Activated T-helper 17 cell treated with anti-CD3 and anti-CD28 coated beads, Interleukin-2, amount 50 U/mL, for 72 hours (primary cell): ENCODE results near the gene RHO. TPM values are rescaled to one million over a fixed set of nuclear protein-coding genes. Genes with fewer than 3 reads are reported as not detected.
"Not testable (repeated sequence)": the region's sequence is repeated elsewhere in the genome, so short reads cannot be mapped to it uniquely, and the experiment has no call there.

Source experiments
- ATAC-seq: fragments of 150-1000 bp; cut with Tn5 transposase; replicated peaks from 2 replicates; pipeline ENCODE4 v1.10.0; 2021; ENCODE audit warnings: mild to moderate bottlenecking, moderate library complexity
- H3K27ac Mint-ChIP-seq: one replicate; pipeline ENCODE4 v1.8.0; 2022; ENCODE audit warnings: mixed read lengths
- H3K27me3 Mint-ChIP-seq: one replicate; pipeline ENCODE4 v1.8.0; 2022; ENCODE audit warnings: mixed read lengths
- H3K36me3 Mint-ChIP-seq: one replicate; pipeline ENCODE4 v1.8.0; 2022; ENCODE audit warnings: low read depth, mild to moderate bottlenecking, mixed read lengths
- H3K4me1 Mint-ChIP-seq: one replicate; pipeline ENCODE4 v1.8.0; 2022; ENCODE audit warnings: mixed read lengths
- H3K4me3 Mint-ChIP-seq: one replicate; pipeline ENCODE4 v1.8.0; 2022; ENCODE audit warnings: mild to moderate bottlenecking, mixed read lengths
- H3K9me3 Mint-ChIP-seq: one replicate; pipeline ENCODE4 v1.8.0; 2022; ENCODE audit warnings: mixed read lengths
- total RNA-seq, 2 donors: library from RNA; stranded (reverse); gene quantifications; one replicate each; pipeline ENCODE4 v1.2.3, GENCODE V29; 2022

RHO gene
- total RNA-seq, 2 donors from 2014 or later: not detected

DNA sequence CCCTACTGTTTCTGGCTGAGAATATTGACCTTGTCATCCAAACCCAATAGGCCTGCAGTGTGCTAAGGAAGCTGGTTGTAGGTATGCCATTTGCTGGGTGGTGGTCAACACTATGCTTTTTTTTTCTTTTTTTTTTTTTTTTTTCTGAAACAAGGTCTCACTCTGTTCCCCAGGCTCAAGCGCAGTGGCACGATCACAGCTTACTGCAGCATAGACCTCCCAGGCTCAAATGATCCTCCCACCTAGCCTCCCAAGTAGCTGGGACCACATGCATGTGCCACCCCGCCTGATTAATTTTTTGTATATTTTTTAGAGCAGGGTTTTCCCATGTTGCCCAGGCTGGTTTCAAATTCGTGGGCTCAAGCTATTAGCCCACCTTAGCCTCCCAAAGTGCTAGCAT lies 35.7 kb upstream of the RHO start:
- Mint-ChIP-seq H3K27me3 (no peaks in the 10 kb centered on the region), H3K27ac (no peak overlapping the region), H3K36me3 (peaks cover 22% of the 10 kb centered on the region), H3K4me1 (no peaks in the 10 kb centered on the region), H3K4me3 (no peak overlapping the region), H3K9me3 (no peaks in the 10 kb centered on the region)
- ATAC-seq: no peak

DNA sequence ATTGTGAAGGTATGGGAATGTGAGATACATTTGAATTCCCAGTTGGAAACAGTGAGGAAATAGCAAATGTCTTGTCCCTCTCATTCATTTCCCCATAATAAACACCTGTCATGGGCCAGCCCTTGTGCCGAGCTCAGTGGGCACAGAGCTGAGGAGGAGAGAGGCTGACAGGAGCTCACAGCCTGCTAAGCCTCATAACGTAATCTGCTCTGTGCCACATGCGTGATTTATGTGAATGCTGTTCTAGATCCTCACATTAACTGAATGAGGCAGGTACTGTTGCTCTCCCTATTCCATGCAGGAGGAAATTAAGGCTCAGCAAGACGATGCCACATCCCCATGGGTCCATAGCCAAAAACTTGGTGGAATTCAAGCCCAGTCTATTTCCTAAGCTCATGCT lies 35.2 kb upstream of the RHO start:
- peaks cover 22% of the 10 kb centered on the region for H3K36me3 Mint-ChIP-seq
- H3K4me3 Mint-ChIP-seq: no peak overlapping the region
- H3K4me1 Mint-ChIP-seq: no peaks in the 10 kb centered on the region
- no peaks in the 10 kb centered on the region for H3K27me3 Mint-ChIP-seq
- ATAC-seq: no peak
- H3K27ac Mint-ChIP-seq: no peak overlapping the region
- H3K9me3 Mint-ChIP-seq: no peaks in the 10 kb centered on the region

DNA sequence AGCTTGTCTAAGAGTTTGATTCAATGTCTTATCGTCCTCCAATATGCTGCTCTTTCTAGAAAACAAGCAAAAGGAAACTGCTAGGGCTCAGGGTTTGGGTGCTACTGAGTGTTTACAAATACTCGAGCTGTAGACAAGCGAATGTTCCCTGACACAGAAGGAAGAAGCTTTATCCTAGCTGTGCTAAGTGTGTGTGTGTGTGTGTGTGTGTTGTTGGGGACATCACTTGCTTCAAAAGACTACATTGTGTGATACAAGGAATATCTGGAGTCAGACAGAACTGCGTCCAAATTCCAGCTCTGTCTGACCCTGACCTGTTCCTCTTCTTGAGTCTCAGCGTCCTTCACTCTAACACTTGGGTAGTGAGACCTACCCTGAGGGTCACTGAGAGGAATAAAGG lies 33.9 kb upstream of the RHO start:
- not testable (repeated sequence) for H3K27me3 Mint-ChIP-seq, H3K4me3 Mint-ChIP-seq, ATAC-seq, H3K4me1 Mint-ChIP-seq, H3K9me3 Mint-ChIP-seq
- H3K36me3 Mint-ChIP-seq: peaks cover 22% of the 10 kb centered on the region
- H3K27ac Mint-ChIP-seq: peak overlapping the region; percentile 8

DNA sequence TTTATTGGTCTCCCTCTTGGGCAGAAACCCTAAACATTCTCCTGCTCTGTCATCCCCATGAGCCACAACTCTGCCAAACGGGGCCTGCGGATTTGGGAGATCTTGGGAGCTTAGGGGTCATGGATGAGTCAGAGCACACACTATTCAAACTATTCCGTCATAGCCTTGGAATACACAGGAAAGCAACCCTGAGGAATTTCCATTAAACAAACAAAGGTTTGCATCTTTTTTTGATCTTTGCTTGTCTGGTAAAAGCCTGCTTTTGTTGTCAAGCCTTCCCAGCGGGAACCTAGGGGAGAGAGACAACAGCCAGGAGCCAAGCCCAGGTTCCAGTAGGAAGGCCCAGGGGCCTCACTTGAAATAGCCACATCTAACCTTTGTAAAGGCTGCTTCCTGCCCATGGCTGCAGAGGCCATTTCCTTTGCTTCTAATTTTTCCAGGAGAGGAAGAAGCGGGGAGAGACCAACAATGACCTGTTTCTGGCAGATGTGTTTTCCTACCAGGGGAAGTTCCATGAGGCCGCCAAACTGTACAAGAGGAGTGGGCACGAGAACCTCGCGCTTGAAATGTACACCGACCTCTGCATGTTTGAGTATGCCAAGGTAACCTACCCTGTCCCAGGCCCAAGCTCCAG lies 33.3 kb upstream of the RHO start:
- H3K36me3 Mint-ChIP-seq: peaks cover 22% of the 10 kb centered on the region
- H3K27ac Mint-ChIP-seq, H3K9me3 Mint-ChIP-seq, ATAC-seq, H3K27me3 Mint-ChIP-seq, H3K4me1 Mint-ChIP-seq, H3K4me3 Mint-ChIP-seq: not testable (repeated sequence)

DNA sequence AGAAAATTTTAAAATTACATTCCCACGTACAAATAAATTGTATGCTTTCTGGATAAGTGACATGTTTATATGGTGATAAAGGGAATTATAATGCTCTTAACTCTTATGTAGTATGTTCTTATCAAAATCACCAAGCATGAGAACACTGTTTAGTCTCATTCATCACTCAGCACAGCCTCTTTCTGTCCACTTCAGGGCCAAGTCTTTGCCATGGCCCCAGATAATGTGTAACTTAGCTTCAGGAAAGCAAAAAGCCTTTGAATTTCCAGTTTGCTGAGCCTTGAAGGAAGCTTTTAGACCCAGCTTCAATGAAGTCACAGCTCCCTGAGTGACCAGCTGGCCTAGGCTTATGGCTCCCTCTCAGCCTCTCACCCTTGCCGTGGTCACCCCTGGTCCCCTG lies 30.6 kb upstream of the RHO start:
- H3K27me3 Mint-ChIP-seq, H3K4me1 Mint-ChIP-seq, ATAC-seq, H3K27ac Mint-ChIP-seq, H3K9me3 Mint-ChIP-seq, H3K4me3 Mint-ChIP-seq: not testable (repeated sequence)
- H3K36me3 Mint-ChIP-seq: peaks cover 21% of the 10 kb centered on the region

DNA sequence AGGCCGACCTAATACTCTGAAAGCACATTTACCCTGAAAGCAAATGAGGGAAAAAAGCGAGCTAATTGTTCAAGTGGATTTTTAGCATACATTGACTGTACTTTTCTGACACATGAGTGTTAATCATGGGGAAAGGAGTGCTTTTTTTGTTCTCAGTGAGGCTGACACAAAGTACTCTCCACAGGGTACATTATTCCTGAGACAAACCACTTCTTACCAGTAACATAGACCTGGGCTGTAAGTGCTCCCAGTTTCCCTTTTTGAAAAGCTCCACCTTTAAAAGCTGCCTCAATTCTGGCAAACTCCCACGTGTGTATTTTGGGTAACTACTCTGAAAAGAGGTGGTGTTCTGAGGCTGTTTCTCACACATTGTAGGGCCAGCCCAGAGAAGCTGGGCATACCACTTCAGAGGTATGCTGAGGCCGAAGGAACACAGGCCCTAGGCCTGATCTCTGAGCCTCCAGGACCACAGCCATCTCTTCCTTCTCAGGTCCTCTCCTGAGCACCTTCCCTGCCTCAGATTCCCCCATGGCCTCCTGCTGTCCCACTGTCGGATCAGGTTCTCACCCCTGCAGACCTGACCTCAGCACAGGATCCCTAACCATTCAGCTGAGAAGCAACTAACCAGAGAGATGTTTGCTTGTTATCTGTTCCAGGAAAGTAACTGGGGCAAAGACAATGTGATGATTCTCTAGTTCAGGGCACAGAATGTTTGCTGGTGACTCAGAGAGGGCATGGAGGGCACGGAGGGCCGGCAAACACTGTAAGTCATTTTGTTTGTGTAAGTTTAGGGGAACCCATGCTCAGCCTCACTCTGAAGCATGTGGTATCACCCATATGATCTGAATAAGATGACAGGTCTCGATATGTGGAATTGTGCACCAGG lies 29.6 kb upstream of the RHO start:
- H3K9me3 Mint-ChIP-seq, H3K27me3 Mint-ChIP-seq, H3K27ac Mint-ChIP-seq, H3K4me3 Mint-ChIP-seq, ATAC-seq, H3K4me1 Mint-ChIP-seq: not testable (repeated sequence)
- H3K36me3 Mint-ChIP-seq: peaks cover 11% of the 10 kb centered on the region

DNA sequence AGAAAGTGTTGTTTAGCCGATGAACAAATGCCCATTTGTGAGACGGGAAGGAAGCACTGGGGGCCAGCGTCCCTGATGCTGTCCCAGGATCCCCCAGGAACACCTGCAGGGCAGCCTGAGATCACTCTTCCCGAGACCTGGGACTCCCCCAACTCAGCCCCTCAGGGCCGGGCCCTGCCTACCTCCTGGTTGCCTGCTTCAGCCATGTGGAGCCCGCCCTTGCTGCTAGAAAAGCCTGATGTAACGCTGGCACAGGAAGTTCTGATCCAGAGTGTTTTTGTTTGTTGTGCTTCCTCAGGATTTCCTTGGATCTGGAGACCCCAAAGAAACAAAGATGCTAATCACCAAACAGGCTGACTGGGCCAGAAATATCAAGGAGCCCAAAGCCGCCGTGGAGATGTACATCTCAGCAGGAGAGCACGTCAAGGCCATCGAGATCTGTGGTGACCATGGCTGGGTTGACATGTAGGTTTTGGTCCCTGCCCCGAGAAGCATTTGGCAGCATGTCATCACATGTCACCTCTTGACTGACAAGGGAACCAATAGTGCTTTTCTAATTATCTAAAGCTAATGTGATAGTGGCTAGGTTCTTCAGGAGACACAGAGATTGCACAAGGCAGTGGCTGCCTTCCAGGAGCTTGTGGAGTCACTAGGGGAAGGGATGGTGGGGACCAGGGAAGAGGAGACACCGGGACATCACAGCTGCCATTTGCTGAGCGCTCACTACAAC lies 28.7 kb upstream of the RHO start:
- ATAC-seq, H3K27me3 Mint-ChIP-seq, H3K27ac Mint-ChIP-seq, H3K36me3 Mint-ChIP-seq, H3K4me3 Mint-ChIP-seq, H3K4me1 Mint-ChIP-seq, H3K9me3 Mint-ChIP-seq: not testable (repeated sequence)

DNA sequence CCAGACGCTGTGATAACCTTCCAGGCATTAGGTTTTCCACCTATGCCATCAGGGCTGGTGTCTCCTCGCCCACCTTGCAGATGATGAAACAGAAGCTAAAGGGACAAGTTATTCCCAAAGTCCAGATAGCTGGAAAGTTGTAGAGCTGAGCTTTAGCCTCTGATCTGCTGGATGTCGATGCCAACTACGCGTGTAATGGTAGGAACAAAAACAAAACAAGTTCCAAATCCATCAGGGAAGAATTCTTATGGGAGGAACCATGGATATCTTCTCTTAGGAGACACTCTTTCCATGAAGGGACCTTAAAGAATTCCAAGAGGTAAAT lies 28.1 kb upstream of the RHO start:
- H3K9me3 Mint-ChIP-seq: no peaks in the 10 kb centered on the region
- ATAC-seq: no peak
- H3K27ac Mint-ChIP-seq: no peak overlapping the region
- no peak overlapping the region for H3K4me3 Mint-ChIP-seq
- H3K4me1 Mint-ChIP-seq: no peaks in the 10 kb centered on the region
- peaks cover 6% of the 10 kb centered on the region for H3K36me3 Mint-ChIP-seq
- no peaks in the 10 kb centered on the region for H3K27me3 Mint-ChIP-seq

DNA sequence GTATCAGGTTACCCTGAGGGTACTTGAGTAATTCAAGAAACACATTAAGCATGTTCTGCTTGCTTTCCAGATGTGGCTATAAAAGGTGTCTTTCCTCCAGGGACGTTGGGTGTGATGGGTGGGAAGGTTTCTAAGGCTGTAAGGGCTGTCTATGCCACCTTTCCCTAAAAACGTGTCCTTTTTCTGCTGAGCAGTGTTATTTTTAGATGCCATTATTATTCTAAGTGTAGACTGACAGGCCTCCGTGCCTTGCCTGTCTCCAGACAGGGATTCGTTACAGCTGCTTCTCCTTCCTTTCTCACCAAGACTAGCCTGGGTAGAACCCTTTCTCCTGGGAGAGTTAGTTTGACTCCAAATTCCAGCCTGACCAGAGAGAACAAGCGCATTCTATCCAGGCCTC lies 26.8 kb upstream of the RHO start:
- Mint-ChIP-seq H3K27ac (no peak overlapping the region), H3K9me3 (no peaks in the 10 kb centered on the region), H3K36me3 (peaks cover 3% of the 10 kb centered on the region), H3K4me1 (no peaks in the 10 kb centered on the region), H3K27me3 (no peaks in the 10 kb centered on the region), H3K4me3 (no peak overlapping the region)
- ATAC-seq: no peak

DNA sequence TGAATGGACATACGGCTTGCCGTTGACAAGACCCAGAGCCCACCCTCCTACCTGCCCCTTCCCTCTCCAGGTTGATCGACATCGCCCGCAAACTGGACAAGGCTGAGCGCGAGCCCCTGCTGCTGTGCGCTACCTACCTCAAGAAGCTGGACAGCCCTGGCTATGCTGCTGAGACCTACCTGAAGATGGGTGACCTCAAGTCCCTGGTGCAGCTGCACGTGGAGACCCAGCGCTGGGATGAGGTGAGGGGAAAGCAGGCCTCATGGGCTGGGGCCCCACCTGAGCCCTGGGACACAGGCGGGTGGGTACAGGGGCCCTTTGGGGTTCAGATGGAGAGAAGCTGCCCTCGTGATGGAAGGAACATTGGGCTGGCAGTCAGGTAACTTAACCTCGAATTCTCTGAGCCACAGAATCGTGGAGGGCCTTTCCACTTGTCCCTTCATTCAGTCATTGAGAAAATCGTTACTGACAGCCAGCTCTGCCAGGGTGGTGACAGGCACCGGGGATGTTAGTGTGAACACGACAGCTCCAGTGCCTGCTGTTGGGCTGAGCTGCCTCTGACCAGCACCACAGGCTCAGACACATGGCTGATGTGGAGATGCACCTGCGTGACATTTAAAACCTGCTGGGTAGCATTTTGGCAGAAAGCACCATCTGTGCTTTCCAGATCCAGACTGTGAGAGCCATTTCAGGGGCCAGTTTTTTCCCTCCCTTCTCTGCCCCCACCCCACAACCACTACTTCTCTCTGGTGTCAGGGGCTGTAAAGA lies 25.6 kb upstream of the RHO start:
- H3K4me1 Mint-ChIP-seq: no peaks in the 10 kb centered on the region
- H3K9me3 Mint-ChIP-seq: no peaks in the 10 kb centered on the region
- H3K36me3 Mint-ChIP-seq: no peaks in the 10 kb centered on the region
- H3K27ac Mint-ChIP-seq: no peak overlapping the region
- H3K4me3 Mint-ChIP-seq: no peak overlapping the region
- ATAC-seq: no peak
- no peaks in the 10 kb centered on the region for H3K27me3 Mint-ChIP-seq

DNA sequence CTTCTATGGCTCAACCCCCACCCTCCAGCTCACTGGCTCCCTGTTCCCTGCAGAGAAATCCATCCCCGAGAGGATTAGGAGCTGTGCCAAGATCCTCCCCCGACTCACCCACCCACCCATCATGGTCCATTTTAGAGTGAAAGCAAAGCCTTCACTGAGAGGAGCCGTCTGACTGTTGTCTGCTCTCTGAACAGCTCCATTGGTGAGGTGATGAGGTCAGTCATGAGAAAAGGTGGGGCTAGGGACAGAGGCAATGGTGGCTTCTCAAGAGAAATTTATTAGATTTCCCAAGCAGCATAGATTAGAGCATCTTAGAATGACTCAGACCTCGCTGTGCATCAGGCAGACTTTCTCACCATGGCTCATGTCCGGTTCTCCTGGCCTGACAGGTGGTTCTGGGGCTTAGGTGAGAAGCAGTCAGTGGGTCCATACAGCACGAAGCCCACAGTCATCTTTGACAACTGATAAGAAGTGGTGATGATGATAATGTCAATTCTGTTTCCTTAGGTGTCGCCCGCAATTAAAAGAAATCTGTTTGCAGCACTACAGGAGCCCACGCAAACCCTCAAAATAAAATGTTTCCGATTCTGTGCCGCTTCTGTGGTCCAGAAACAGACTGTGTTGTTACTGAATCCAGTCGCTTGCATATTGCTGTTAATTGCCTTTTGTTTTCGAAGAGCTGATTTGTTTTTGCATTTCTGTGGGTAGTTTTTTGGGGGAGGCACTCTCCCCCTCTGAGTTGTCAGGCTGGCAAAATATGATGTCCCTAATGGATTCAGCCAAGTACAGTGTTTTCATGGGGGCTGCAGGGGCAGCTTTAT lies 24.8 kb upstream of the RHO start:
- peaks cover 4% of the 10 kb centered on the region for H3K36me3 Mint-ChIP-seq

DNA sequence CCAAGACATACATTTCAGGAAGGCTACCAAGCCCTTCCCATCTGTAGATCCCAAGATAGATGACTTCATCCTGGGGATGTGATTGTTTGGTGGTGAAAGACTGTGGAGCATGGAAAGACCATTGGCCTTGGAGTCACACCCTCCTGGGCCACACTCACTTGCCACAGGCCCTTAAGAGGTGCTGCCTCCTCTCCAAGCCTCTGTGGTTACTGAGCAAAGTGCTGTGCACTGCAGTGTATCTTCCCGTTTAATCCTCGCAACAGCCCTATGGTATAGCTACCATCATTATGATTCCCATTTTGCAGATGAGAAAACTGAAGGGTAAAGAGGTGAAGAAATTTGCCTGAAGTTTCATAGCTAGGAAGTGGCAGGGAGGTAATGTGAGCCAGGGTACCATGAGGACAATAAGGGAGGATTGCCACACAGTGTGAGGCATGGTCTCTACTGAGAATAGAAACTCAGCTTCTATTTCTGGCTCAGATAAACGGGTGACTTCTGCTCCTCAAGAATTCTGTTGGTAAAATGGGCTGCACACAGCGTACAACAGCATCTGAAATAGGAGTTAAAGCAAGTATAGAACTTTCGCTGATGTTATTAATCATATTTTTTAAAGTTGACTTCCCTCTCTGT lies 23.9 kb upstream of the RHO start:
- H3K4me1 Mint-ChIP-seq: no peaks in the 10 kb centered on the region
- H3K4me3 Mint-ChIP-seq: no peak overlapping the region
- no peaks in the 10 kb centered on the region for H3K9me3 Mint-ChIP-seq
- no peak for ATAC-seq
- no peak overlapping the region for H3K27ac Mint-ChIP-seq
- H3K27me3 Mint-ChIP-seq: no peaks in the 10 kb centered on the region
- peaks cover 6% of the 10 kb centered on the region for H3K36me3 Mint-ChIP-seq

More for the DNA sequence above, 24.8 kb upstream of the RHO start:
- Mint-ChIP-seq H3K27me3 (no peaks in the 10 kb centered on the region), H3K4me3 (no peak overlapping the region), H3K4me1 (no peaks in the 10 kb centered on the region), H3K27ac (no peak overlapping the region), H3K9me3 (no peaks in the 10 kb centered on the region)
- ATAC-seq: no peak

DNA sequence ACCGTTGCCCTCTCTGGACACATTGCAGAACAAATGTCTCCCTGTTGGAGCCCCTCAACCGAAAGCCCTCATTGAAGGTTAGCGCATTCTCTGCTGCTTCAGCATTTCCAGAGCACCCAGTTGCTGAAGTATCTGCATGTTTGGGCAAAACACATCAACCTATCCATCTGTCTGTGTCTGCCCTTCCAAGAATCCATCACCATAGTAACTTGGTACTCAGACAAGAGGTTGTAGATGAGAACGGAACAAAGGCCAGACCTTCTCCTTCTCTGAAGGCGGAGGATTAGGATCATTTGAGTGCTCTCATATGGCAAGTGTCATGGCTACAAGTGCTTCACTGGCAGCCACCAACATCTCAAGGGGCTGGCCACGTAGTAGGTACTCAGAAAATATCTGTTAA lies 23.1 kb upstream of the RHO start:
- Mint-ChIP-seq H3K9me3 (no peaks in the 10 kb centered on the region), H3K4me1 (no peaks in the 10 kb centered on the region), H3K27ac (no peak overlapping the region), H3K4me3 (no peak overlapping the region), H3K27me3 (no peaks in the 10 kb centered on the region), H3K36me3 (peaks cover 6% of the 10 kb centered on the region)
- ATAC-seq: no peak
